ENCODE results near the gene LRRC8D.

LRRC8D gene

DNA sequence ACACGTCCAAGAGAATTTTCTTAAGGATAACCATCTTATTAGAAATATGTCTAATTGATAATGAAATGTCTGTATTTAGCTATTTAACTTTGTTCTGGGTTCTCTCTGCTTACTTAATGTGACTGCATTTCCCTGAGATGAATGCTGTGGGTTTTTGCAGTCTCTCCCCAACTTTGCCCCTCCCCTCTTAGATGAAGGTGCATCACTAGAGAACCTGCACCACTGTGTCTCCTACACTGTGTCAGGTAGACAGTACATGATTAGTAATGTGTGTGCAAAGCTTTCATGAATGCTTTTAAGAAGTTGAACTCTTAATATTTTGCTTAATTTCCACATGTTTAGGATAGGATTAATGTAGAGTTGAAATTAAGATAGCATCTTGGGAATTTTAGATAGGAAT lies 51.7 kb downstream of the LRRC8D start:
- no peak for DNase-seq

DNA sequence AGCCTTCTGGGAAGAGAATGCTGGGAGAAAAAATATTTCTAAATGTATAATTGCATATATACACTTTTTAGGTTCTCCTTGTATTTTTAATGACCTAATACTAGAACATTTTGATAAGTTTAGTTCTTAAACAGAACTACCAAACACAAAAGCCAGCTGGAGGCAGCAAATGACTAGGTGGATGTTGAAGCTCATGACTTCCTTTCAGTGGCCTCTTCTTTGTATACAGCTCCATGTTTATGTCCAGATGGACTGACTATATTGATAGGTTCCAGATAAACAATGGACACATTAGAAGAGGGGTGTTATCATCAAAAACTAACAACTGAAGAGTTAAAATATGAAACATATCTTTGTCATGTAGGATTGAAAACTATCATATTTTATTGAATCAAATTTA lies 52.5 kb downstream of the LRRC8D start:
- DNase-seq = no peak

DNA sequence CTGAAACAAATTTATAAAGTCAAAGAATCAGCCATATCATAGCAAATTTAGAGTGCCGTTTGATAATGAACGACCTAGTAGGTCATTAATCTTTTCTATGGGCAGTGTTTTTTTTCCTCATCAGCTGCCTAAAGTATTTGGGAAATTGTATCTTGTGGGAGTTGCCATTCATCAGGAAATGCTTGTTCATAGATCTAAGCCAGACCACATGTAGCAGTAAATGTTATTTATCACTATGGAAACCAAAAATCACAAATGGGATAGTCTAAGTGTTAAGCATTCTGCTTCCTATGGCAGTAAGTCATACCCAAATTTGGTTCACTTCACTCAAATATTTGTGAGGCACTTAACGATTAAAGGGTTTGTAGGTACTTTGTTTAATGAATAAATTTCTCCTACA lies 52.9 kb downstream of the LRRC8D start:
- no peak for DNase-seq

DNA sequence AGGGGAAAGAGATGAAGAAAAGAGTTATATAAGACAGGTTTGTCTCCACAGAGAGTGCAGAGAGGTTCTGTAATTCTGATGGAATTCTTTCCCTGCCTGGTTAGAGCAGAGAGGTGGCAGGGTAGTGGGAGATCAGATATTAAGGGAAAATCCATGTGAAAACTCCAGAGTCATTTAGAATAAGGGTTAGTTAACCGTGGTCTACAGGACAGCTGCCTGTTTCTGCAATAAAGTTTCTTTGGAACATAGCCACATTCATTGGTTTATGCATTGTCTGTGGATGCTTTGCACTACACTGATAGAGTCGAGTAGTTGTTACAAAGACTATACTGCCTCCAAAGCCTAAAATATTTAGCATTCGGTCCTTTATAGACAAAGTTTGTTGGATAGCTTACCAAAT lies 55.6 kb downstream of the LRRC8D start:
- no peak for DNase-seq

DNA sequence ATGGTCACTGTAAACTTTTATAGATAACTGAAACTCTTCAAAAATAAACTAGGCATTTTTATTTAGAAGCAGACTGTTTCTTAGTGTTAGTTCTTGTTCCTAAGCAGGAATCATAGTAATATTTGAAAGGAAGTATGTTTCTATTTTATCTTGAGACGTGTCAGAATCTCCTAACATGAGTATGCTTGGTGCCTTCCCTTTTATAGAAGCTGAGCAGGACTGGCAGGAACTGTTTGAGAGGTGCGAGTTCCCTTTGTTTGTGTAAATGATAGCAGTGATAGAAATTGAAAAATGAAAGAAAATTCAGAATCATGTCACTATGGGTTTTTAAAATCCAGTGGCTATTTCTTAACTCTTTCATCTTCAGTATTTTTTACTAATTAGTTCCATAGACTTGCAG lies 56.9 kb downstream of the LRRC8D start:
- DNase-seq = no peak

DNA sequence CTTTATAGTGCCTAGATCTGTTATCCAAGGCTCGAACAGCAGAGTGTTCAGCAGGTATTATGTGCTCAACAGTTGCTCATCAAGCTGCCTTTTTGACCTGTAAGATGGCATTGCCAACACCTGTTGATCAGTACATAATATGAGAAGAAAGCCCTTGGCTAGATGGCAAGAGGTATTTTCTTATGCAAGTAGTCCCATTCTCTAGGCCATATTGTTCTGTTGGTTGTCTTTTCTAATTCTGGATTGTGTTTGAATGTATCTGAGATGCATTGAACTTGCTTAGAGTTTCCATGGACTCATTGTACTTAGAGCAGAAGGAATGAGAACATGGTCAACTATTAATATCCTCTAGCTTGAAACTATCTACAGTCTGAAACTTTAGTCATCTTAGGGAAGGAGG lies 57.4 kb downstream of the LRRC8D start:
- DNase-seq = no peak

DNA sequence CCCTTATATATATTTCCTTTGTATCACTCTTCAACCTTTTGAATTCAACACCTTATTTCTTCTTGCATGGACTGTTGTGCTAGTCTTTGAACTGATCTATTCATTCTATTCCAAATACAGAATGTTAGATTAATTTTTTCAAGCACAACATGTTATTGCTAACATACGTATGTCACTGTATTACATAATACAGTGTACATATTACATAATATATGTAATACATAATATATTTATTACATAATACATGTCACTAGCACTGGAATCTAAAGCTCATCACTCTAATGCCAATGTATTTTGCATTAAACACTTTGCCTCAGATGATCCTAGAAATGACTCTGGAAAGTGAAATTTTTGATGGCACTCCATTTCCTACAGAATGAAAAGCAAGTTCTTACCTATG lies 59.8 kb downstream of the LRRC8D start:
- DNase-seq = no peak

DNA sequence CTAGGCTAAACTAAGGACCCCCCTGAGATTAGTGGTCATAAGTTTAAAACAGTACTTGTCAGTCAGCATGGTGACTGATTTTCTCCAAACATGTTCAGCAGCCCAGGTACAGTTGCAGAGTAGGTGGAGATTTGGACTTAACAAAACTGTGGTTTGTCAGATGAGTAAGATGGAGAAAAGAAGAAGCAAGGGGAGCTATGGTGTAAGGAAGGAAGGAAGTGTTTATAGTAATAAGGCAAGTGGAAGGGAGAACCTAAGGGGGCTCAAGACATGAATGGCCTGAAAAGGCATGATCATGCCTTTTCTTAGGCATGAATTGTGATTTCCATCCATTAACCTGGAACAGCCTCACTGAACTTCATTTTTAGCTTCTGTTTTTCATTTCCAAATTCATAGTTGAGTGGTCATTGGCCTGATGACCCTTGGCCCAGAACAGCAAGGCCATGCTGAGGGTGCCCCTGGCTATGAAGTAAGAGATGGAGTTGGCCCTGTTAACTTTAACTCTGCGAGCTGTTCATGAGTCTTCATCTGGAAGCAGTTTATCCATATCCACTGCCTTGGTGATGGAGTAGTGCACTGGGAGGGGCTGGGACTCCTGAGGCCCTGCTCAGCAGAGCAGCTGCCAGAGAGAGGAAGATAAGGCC lies 60.7 kb downstream of the LRRC8D start:
- no peak for DNase-seq

DNA sequence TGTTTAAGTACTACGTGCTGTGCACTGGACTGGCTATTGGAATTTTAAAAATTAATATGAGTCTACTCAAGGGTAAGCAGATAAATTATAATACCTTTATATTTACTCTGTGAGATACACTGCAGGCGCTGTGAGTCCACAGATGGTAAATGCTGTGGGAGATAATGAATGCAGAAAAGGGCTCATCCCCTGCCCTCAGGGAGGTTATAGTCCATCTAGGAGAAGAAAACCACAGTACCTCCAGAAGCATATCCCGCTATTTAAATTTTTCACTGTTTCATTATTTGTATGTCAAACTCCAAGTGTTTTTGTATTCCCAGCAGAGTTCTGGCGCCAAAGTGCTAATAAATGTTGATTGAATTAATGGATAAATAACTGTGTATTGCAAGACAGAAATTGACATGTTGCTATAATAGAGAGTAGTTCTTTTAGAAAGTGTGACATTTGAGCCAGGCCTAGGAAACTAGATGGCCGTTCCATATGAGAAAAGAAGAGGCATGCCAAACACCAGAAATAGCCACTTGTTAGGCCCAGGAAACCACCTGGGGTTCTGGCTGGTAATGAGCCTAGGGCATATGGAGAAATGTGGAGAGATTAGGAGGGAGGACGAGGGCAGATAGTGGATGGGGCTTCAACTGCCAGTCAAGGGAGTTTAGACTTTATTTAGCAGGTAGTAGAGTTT lies 61.7 kb downstream of the LRRC8D start:
- no peak for DNase-seq

DNA sequence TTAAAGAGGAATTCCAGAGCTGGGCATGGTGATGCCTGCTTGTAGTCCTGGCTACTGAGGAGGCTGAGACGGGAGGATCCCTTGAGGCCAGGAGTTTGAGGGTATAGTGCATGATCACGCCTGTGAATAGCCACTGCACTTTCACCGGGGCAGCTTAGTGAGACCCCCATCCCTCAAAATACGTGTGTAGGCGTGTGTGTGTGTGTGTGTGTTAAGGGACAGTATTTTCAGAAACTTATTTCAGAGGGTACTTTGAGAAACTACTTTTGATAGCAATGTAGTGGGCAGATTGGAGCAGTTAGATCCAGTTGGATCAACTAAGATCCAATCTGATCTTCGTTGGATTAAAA lies 62.2 kb downstream of the LRRC8D start:
- no peak for DNase-seq

DNA sequence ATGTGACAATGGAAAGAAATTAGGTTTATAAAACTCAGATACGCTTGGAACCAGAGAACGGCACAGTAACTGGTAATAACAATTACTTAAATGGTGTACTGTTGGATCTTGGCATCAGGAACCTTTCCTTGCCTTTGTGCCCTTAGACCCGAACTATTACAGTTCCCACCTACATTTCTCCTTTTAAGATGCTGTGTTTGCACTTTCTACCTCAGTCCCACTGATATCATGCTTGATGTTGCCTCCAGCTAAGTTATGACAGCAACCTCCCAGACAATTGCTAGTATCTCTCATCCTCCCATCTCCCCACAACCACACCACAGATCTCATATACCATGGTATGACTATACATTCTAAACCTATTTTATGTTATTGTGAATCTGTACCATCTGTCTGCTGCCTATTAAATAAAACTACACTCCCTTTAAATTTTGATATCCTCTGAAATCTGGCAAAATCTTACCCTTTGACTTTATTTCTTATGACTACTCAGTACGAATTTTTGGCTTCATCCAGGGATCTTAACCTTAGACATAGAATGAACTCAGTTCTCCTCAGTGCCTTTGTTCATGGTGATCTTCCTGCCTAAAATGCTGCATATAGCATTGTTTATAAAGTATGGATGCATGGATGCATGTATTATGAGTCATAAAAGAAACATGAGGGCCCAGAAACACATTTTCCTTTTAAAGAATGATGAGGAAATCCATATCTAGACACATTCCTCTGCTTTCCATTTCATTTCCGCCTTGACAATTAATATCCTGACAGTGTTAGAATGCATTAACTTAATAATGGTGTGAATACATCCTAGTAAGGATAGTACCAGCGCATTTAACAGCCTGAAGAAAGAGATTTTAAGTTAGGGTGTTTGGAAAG lies 64.1 kb downstream of the LRRC8D start:
- DNase-seq = no peak

DNA sequence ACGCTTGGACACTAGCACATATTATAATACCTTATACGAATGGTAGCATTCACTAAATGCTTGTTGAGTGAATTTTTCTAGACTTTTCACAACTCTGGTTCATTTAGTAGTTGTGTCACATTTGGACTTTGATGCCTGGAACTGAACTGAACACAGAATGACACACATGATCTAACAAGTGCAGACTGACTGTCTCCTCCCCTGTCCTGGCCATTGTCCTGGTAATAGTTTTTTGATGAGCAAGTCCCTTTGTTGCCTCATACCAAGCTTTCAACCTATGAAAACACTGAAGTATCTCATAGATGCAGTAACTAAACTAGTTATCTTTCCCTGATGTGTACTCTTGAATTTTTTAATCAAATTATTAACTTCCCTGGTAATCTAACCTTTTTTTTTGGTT lies 66.4 kb downstream of the LRRC8D start:
- no peak for DNase-seq

DNA sequence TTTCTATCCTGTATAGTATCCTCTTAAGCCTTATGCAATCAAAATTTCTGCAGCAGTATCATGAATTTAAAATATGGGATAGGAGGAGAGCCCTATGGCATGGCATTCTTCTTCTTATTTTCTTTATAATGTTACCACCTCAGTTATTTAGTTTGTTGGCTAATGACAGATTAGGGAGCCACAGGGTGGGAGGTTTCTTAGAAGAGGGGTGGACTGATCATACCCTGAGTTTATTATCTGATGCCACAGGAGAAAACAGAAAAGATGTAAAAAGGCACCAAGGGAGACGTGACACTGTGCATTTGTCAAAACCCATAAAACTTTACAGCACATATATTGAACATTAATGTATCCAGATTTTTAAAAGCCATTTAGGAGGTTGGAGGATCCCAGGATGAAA lies 66.9 kb downstream of the LRRC8D start:
- no peak for DNase-seq

DNA sequence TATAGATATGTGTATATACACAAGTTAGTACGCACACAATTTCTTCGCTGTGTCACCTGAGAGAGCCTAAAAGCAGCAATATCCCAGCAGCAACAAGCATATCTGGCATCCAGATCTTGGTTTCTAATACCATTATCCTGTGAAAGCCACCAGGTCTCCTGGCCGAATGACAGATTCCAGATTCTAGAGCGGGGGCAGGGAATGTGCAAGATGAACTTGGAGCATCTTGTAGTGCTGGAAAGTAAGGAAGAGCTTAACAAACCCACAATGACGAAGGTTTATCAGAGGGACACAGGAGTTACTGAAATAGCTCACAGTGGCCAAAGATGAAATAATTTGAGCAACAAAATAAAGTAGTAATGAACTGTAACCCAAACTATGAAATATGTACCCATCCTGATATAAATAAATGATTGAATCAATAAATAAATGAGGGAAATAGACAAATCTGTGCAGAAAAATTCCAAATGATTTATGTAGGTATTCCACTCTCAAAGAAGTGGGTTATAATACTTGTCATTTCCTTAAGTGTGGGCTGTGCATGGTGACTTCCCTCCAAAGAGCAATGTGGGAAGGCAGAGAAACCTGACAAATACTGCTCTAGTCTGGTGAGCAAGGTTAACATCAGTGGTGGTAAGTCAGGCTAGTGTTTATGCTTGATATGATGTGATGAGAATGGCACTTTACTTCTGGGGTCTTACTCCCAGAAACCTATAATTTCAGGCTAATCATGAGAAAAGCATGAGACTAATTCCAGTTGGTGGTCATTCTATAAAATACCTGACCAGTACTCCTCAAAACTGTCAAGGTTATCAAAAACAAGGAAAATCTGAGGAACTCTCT lies 67.9 kb downstream of the LRRC8D start:
- DNase-seq = no peak

DNA sequence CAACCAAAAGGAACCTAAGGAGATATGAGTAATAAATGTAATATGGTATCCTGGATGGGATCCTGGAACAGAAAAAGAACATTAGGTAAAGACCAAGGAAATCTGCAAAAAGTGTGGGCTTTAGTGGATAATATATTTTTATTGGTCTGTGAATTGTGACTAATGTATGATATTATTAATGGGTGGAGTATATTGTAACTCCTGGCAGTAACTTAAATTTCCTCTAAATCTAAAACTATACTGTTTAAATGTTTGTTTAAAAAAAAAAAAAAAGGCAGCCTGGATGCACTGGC lies 68.4 kb downstream of the LRRC8D start:
- DNase-seq = no peak

DNA sequence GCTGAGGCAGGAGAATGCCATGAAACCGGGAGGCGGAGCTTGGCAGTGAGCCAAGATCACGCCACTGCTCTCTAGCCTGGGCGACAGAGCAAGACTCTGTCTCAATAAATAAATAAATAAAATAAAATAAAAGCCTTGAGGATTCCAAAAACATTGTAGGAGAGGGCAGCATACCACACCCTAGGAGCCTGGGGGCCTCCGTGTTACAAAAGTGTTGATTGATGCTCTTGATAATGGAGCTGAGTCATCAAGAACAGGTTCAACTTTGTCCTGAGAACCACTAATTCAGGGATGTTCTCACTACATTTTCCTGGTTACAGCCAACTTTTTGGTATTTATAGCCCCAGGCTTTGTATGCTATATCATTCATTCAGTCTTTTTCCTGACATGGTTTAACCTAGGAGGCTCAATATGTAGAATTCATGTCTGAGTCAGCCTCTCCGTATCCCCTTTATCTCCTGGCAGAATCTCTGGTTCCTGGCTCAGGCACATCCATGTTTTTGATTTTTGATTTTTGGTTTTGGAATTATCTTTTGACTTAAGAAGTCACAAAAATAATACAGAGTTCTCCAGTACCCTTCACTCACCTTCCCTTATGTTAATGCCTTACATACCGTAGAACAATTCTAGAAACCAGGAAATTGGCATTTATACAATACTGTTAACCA lies 69.4 kb downstream of the LRRC8D start:
- DNase-seq = no peak

DNA sequence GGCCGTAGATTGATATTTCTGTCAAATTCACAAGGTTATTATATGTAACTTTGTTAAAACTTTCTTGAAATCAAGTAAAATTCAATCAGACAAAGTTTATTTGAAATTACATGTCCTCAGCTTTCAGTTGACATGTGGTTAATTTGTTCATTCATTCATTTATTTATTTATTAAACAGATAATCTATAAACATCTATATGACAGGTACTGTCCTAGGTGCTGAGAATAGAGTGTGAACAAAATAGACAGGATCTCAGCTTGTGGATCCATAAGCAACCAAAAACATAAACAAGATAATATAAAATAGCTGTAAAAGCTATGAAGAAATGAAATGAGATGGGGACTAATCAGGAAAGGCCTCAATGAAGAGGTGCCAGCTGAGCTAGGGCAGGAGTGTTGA lies 72.0 kb downstream of the LRRC8D start:
- no peak for DNase-seq

DNA sequence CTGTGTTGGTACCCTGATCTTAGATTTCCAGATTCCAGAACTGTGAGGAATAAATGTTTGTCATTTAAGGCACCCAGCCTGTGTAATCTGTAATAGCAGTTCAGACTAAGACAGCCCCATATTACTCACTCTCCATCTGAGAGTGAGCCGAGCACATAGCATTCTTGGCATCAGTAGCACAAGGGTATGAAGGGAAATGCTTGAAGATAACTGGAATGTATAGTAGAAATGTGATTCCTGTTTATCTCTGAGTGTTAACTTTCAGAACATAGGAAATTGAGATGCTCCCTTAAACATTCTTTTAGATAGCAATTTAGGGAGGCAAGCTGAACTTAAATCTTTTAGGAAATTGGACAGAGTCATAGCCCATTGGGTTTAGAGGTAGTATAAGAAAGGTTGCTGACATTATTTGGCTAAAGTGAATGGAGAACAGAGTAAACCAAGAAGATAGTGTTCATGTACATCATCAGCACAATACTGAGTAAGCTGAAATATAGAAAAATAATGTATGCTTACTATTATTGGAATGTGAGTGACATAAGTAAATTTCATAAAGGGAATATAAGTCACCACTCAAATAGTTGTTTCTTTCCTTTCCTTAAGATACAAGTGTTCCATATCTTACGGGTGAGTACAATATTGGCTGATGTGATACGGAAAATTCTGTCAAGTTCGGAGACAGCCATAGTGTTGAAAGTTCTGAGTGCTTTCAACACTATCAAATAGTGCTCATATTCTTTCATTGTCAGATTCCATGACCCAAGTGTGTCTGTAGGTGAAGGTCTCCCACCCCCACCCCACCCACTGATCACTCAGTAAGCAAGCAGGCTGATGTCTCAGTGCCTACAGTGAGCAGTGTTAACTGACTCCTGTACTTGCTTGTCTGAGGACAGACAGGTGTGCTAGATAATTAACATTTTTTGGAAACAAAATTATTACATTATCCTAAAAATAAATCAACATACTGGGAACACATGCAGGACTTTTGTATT lies 73.7 kb downstream of the LRRC8D start:
- no peak for DNase-seq

DNA sequence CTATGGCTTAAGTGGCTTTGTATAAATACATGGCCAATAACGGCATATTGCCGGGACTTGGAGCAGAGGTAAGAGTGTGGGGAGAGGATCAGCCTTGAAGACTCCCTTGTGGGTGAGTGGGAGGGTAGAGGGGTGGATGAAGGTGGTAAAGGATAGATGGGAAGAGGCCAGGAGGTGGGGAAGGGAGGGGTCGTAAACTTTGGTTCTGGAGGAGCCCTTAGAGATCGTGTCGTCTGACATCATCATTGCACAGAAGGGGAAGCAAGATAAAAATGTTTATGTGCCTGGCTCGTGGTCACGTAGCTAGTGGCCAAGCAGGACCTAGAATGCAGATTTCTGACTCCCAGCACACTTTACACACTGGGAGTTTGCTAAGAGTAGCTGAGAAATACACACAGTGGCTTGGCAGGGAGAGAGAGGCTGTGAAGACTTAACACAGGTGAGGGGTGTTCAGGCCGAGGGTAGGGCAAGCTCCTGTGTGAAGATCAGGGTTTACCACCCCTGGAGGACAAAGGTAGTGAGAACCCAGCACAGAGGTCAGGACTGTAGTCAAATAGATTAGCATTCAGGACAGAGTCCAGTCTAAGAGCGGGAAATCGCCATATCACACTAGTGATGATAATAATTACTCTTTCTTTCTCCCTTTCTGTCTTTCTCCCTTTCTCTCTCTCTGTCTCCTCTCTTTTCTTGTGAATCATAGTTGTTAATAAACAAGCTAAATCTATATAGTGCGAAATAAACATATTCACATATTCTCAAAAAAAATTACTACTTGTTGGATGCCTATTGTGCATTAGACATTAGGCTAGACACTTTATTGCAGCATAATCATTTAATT lies 75.5 kb downstream of the LRRC8D start:
- DNase-seq = no peak

DNA sequence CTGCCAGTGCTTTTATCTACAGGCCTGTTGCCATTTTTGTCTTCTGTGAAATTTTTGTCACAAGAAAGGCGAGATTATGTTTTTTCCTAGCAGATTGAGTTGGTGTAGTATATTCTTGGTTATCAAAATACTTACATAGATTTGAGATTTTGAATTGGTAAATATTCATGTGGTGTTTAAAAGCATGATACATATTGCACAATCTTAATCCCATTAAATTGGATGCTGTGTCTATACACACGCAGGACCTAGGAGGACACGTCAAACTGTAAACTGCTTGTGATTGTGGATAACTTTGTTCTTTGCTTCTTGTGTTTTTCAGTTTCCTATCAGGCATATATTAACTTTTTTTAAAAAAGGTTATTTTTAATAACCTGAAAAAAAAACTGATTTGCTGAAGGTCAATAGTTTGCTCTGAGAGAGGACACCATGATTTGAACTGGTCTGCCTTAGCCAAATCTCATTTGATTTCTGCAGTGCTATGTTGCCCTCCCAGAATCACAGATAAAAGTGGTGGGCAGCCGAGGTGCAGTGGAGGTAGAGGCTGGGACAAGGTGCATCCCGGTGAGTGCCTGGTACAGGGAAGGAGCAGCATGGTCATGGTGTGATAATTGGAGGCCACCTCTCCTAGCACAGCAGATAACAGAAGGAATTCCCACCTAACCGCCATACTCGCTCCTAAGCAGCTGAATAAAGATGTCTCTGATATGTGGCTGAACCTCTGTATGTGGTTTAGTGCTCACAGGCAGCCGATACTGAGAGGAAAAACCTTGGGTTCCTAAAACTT lies 76.7 kb downstream of the LRRC8D start:
- DNase-seq = no peak

Data from activated effector memory CD4-positive, alpha-beta T cell treated with Interleukin-2 at 50 U/mL for 16 hours (primary cell).